ENCODE data around the gene CAMKV.
"Not testable (repeated sequence)": the region's sequence is repeated elsewhere in the genome, so short reads cannot be mapped to it uniquely, and the experiment has no call there.

Gene CAMKV

DNA sequence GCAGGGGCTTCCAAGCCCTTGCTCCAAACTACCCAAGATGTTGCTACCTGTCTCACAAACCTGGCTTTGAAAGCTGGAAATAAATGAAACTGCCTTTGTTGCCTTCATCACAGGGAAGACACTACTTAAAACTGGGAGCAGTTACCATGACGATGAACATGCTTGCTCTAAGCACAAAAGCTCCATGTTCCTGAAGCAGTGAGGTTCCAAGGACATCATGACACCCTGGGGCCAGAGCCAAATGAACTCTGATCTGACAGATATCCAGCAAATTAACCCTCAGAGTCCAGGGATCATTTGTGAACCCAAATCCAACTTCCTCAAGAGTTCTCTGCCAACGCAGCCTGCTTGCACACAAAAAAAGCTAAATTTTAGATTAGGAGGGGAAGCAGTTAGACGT is 24.0 kb downstream of the CAMKV start:
- no peak for DNase-seq

DNA sequence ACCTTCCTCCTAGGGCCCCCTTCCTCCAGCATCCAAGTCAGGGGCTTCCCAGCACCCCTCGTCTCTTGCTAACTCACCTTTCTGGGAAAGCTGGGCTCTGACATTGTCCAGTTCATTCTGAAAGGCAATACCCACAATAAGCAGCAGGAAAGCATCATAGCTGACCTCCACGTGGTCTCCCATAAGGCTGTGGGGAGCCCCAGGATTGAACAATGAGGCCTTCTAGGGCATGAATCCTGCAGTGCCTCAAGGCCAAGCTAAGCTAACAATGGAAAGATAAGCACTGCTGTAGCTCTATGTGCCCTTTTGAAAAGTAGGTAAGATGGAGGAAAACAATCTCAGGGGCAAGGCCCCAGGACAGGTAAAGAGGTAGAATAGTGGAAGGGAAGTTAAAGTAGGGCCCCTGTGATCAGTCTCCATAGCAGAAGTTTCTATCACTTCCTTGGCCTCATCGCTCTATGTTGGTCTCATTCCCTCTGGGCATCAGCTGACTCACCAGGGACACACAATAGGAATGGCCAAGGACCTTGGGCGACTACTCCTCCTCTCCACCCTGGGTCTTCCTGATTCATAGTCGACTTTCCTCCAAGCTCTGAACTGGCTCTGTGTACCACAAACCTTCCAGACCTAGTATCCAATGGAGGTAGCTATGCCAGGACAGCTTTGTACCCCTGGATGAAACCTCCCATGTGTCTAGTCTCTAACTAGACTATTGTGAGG is 25.1 kb downstream of the CAMKV start:
- no peak for DNase-seq

GRCh38 chr3:49842843-49843517 is 26.7 kb downstream of the CAMKV start:
- no peak for DNase-seq

DNA sequence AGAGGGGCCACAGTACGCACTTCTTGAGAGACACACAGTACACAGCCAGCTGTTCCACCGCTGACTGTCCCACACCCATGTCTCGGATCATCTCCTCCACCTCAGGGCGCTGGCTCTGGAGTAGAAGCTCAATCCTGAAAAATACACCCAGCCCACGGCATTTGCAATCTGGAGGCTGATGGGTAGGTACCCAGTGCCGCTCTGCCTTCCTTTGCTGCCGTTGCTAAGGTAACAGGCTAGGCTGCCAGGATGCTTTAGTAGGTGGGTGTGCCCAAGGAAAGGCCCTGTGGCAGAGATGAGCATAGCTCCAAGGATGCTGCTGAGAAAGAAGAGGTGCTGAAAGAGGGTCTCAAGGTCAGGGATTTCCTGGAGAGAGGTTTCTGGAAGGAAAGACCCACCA is 27.9 kb downstream of the CAMKV start:
- no peak for DNase-seq

- no peak for DNase-seq
Measured at GRCh38 chr3:49841126-49841696, 28.5 kb downstream of the CAMKV start.

DNA sequence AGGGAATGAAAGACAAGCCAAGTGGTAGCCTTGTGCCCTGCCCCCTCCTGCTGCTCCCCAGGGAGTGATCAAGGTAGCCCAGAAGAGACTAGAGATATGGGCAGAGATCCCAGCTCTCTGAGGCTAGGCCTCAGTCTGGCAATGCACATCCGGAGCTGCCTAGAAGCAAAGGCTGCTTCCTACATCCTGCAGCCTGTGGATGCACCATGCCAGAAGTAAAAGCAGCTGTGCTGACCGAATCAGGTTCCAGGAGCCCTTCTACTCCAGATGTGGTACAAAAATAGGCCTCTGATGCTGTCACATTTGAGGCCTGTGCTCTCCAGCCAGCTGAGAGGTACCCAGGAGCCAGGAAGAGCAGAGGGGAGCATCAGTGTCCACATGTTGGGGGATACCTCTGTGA is 29.3 kb downstream of the CAMKV start:
- DNase-seq: no peak

GRCh38 chr3:49839193-49839809 is 30.4 kb downstream of the CAMKV start:
- DNase-seq: peak; percentile 83

GRCh38 chr3:49831341-49831740 is 38.4 kb downstream of the CAMKV start:
- no peak for DNase-seq

GRCh38 chr3:49826016-49826415 is 43.7 kb downstream of the CAMKV start:
- no peak for DNase-seq

DNA sequence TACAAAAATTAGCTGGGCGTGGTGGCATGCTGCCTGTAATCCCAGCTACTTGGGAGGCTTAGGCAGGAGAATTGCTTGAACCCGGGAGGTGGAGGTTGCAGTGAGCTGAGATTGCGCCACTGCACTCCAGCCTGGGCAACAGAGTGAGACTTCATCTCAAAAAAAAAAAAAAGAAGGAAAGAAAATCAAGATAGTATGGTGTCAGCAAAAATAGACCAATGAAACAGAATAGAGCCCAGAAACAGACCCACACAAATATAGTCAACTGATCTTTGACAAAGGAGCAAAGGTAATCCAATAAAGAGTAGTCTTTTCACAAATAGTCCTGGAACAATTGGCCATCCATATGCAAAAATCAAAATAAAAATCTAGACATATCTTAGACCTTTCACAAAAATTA is 46.6 kb downstream of the CAMKV start:
- DNase-seq: not testable (repeated sequence)

DNA sequence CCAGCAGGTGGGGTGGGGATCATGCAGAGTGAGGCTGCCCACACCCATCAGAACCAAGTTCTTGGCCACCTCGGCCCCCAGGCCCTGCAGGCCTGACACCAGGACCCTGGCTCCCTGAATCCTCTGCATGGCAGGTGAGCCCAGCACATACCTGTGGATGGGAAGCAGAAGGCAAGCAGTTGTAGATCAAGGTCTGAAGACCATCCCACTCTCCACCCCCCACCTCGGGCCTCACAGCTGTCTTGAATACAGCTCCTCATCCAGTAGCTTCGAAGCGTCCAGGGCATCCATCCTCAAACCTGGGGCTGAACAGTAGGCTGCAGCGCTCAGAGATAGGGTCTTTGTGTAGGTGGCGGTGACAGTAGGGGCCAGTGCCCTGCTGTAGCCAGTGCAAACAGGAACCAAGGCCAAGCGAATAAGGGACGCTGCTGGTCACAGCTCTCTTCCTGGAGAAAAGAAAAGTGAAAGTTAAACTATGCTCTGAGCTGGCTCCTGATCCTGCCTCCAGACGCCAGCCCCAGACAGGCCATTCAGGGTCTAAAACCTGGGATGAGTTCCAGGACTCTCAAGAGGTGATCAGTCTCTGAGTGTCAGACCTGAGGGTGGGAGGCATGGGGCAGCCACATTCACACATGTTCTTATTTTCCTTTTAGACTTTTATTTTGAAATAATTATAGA is 56.1 kb downstream of the CAMKV start, which contains the start of gene UBA7:
UBA7 (minus strand) TSS at position 457 of the 678 bp plus-strand sequence; CDS start at position 291, 166 bp downstream.
- DNase-seq: no peak

DNA sequence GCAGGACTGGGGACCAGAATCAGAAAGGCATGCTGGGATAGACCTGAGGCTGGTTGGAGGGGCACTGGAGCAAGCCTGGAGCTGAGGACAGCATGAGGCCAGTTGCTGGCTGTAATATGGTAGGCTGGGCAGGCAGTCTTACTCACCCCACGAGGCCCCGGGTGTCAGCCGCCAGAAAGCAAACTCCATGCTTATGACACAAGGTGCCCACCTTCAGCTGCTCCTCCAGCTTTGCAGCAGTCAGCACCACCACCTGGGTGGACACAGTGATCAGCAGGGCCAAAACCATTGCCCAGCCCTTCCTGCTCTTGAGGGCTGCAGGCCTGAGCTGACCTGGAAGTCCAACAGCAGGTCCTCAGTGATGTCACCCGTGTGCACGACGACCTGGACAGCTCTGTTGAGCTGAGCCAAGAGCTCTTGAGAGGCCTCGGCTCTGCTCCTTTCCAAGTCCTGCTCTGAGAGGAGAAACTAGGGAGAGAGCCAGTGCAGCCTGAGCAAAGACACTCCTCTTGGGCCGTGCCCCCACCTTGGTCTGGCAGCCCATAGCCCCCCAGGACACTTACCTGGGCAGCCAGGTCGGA is 56.7 kb downstream of the CAMKV start:
- no peak for DNase-seq
